ENCODE data around the gene MICB.
"Not testable (repeated sequence)": the region's sequence is repeated elsewhere in the genome, so short reads cannot be mapped to it uniquely, and the experiment has no call there.

MICB gene

GRCh38 chr6:31485055-31485454 is 12.9 kb upstream of the MICB start:
- Mint-ChIP-seq H3K9me3 (no peaks in the 10 kb centered on the region), H3K27ac (no peak overlapping the region), H3K36me3 (peaks cover 1% of the 10 kb centered on the region), H3K4me1 (peaks cover 4% of the 10 kb centered on the region), H3K4me3 (no peak overlapping the region)
- DNase-seq (ENCODE audit: low spot score in 2 of 2) = no peak
- ATAC-seq = no peak

GRCh38 chr6:31486065-31486837 is 11.7 kb upstream of the MICB start:
- not testable (repeated sequence) for H3K9me3 Mint-ChIP-seq; H3K4me3 Mint-ChIP-seq; H3K36me3 Mint-ChIP-seq; ATAC-seq; DNase-seq (ENCODE audit: low spot score in 2 of 2); H3K27ac Mint-ChIP-seq
- peaks cover 10% of the 10 kb centered on the region for H3K4me1 Mint-ChIP-seq

GRCh38 chr6:31487674-31488073 is 10.3 kb upstream of the MICB start:
- not testable (repeated sequence) for H3K27ac Mint-ChIP-seq; H3K36me3 Mint-ChIP-seq; H3K4me3 Mint-ChIP-seq; ATAC-seq; DNase-seq (ENCODE audit: low spot score in 2 of 2); H3K9me3 Mint-ChIP-seq
- peaks cover 10% of the 10 kb centered on the region for H3K4me1 Mint-ChIP-seq

GRCh38 chr6:31489086-31489485 is 8.9 kb upstream of the MICB start:
- Mint-ChIP-seq H3K9me3 (no peaks in the 10 kb centered on the region), H3K27ac (no peak overlapping the region), H3K36me3 (peaks cover 6% of the 10 kb centered on the region), H3K4me1 (peaks cover 17% of the 10 kb centered on the region), H3K4me3 (no peak overlapping the region)
- no peak for ATAC-seq
- no peak for DNase-seq (ENCODE audit: low spot score in 2 of 2)

GRCh38 chr6:31490115-31490873 is 7.7 kb upstream of the MICB start:
- DNase-seq (ENCODE audit: low spot score in 2 of 2) (no peak), ATAC-seq (no peak)
- H3K9me3 Mint-ChIP-seq = no peaks in the 10 kb centered on the region
- peak overlapping the region; percentile 61 for H3K27ac Mint-ChIP-seq
- peaks cover 6% of the 10 kb centered on the region for H3K36me3 Mint-ChIP-seq
- H3K4me3 Mint-ChIP-seq = no peak overlapping the region
- H3K4me1 Mint-ChIP-seq = peaks cover 19% of the 10 kb centered on the region

- H3K4me1 Mint-ChIP-seq = peaks cover 42% of the 10 kb centered on the region
Observed at GRCh38 chr6:31493550-31493874, 4.4 kb upstream of the MICB start.

GRCh38 chr6:31493875-31494694 is 3.9 kb upstream of the MICB start:
- Mint-ChIP-seq H3K4me1 (peaks cover 48% of the 10 kb centered on the region), H3K9me3 (no peaks in the 10 kb centered on the region), H3K27ac (peak overlapping the region; percentile 51), H3K36me3 (peaks cover 21% of the 10 kb centered on the region), H3K4me3 (peak overlapping the region; percentile 78)
- ATAC-seq (peak; percentile 73), DNase-seq (ENCODE audit: low spot score in 2 of 2) (peak; percentile 77 to 91)

More at GRCh38 chr6:31493550-31493874, 4.4 kb upstream of the MICB start:
- Mint-ChIP-seq H3K27ac (peak overlapping the region; percentile 51), H3K36me3 (peaks cover 21% of the 10 kb centered on the region), H3K4me3 (peak overlapping the region; percentile 78)
- not testable (repeated sequence) for H3K9me3 Mint-ChIP-seq; ATAC-seq; DNase-seq (ENCODE audit: low spot score in 2 of 2)

GRCh38 chr6:31495580-31495979 is 2.4 kb upstream of the MICB start:
- H3K4me1 Mint-ChIP-seq = peaks cover 54% of the 10 kb centered on the region
- peak overlapping the region; percentile 78 for H3K4me3 Mint-ChIP-seq
- H3K9me3 Mint-ChIP-seq = no peaks in the 10 kb centered on the region
- ATAC-seq (no peak), DNase-seq (ENCODE audit: low spot score in 2 of 2) (no peak)
- peak overlapping the region; percentile 51 for H3K27ac Mint-ChIP-seq
- peaks cover 19% of the 10 kb centered on the region for H3K36me3 Mint-ChIP-seq

GRCh38 chr6:31496826-31497225 is 1.1 kb upstream of the MICB start:
- peak overlapping the region; percentile 78 for H3K27ac Mint-ChIP-seq
- not testable (repeated sequence) for ATAC-seq

GRCh38 chr6:31498748-31499147 is 803 bp downstream of the MICB start:
- peaks cover 24% of the 10 kb centered on the region for H3K36me3 Mint-ChIP-seq
- H3K27ac Mint-ChIP-seq = peak overlapping the region; percentile 88
- ATAC-seq = no peak
- no peaks in the 10 kb centered on the region for H3K9me3 Mint-ChIP-seq
- peaks cover 68% of the 10 kb centered on the region for H3K4me1 Mint-ChIP-seq
- no peak for DNase-seq (ENCODE audit: low spot score in 2 of 2)
- H3K4me3 Mint-ChIP-seq = peak overlapping the region; percentile 78

More at GRCh38 chr6:31496826-31497225, 1.1 kb upstream of the MICB start:
- not testable (repeated sequence) for H3K9me3 Mint-ChIP-seq; DNase-seq (ENCODE audit: low spot score in 2 of 2)
- Mint-ChIP-seq H3K4me3 (peak overlapping the region; percentile 78), H3K4me1 (peaks cover 64% of the 10 kb centered on the region), H3K36me3 (peaks cover 24% of the 10 kb centered on the region)

- not testable (repeated sequence) for H3K9me3 Mint-ChIP-seq; DNase-seq (ENCODE audit: low spot score in 2 of 2); ATAC-seq
- H3K27ac Mint-ChIP-seq = peak overlapping the region; percentile 88
- peaks cover 26% of the 10 kb centered on the region for H3K36me3 Mint-ChIP-seq
- H3K4me1 Mint-ChIP-seq = peaks cover 67% of the 10 kb centered on the region
- peak overlapping the region; percentile 78 for H3K4me3 Mint-ChIP-seq
Observed at GRCh38 chr6:31499648-31500047, 1.7 kb downstream of the MICB start.

GRCh38 chr6:31502586-31502985 is 4.6 kb downstream of the MICB start:
- peaks cover 46% of the 10 kb centered on the region for H3K36me3 Mint-ChIP-seq
- ATAC-seq = no peak
- H3K4me1 Mint-ChIP-seq = peaks cover 57% of the 10 kb centered on the region
- H3K27ac Mint-ChIP-seq = no peak overlapping the region
- no peak for DNase-seq (ENCODE audit: low spot score in 2 of 2)
- H3K9me3 Mint-ChIP-seq = no peaks in the 10 kb centered on the region
- H3K4me3 Mint-ChIP-seq = no peak overlapping the region

GRCh38 chr6:31509036-31509435 is 11.1 kb downstream of the MICB start:
- H3K4me1 Mint-ChIP-seq = peaks cover 13% of the 10 kb centered on the region
- peaks cover 82% of the 10 kb centered on the region for H3K36me3 Mint-ChIP-seq
- DNase-seq (ENCODE audit: low spot score in 2 of 2); H3K4me3 Mint-ChIP-seq; H3K9me3 Mint-ChIP-seq; ATAC-seq: not testable (repeated sequence)
- peak overlapping the region; percentile 75 for H3K27ac Mint-ChIP-seq

- Mint-ChIP-seq H3K27ac (no peak overlapping the region), H3K4me1 (peaks cover 8% of the 10 kb centered on the region), H3K4me3 (no peak overlapping the region), H3K9me3 (no peaks in the 10 kb centered on the region), H3K36me3 (peaks cover 77% of the 10 kb centered on the region)
- DNase-seq (ENCODE audit: low spot score in 2 of 2) (no peak), ATAC-seq (no peak)
Observed at GRCh38 chr6:31510007-31510406, 12.1 kb downstream of the MICB start.
